OCI-LY3 (cell line): ENCODE data around the gene MPG.

Experiments used
- H2AFZ ChIP-seq: fragments of 200-600, 300-600 bp; shearing (Covaris generic); 2 replicates; pipeline ENCODE4 v1.6.0; 2014; ENCODE audit warnings: antibody characterized with exemption, low read depth, low read length
- H3K27ac ChIP-seq: fragments of 200-600, 300-600 bp; sonication (generic); 2 replicates; pipeline ENCODE4 v1.5.1; 2014; ENCODE audit warnings: mild to moderate bottlenecking, low read length, moderate library complexity, mixed read lengths
- H3K27me3 ChIP-seq: fragments of 200-600, 300-600 bp; sonication (generic); 2 replicates; pipeline ENCODE4 v1.6.1; 2014; ENCODE audit warnings: low read depth, low read length, mixed read lengths
- H3K36me3 ChIP-seq: fragments of 200-600, 300-600 bp; sonication (generic); replicated peaks from 2 replicates; pipeline ENCODE3; 2014; ENCODE audit warnings: low read depth, low read length, mixed read lengths
- H3K4me1 ChIP-seq: fragments of 300-600, 200-600 bp; sonication (generic); 2 replicates; pipeline ENCODE4 v1.6.1; 2014; ENCODE audit warnings: low read length, mixed read lengths
- H3K4me2 ChIP-seq: fragments of 200-600, 300-600 bp; sonication (generic); 2 replicates; pipeline ENCODE4 v1.6.1; 2014; ENCODE audit warnings: low read length, mixed read lengths
- H3K4me3 ChIP-seq: fragments of 300-600, 200-600 bp; sonication (generic); 2 replicates; pipeline ENCODE4 v1.5.1; 2014; ENCODE audit warnings: antibody characterized with exemption, mild to moderate bottlenecking, low read length, moderate library complexity
- H3K79me2 ChIP-seq: fragments of 300-600, 200-600 bp; shearing (Covaris generic); 2 replicates; pipeline ENCODE4 v1.6.1; 2014; ENCODE audit warnings: mild to moderate bottlenecking, low read length, mixed read lengths
- H3K9ac ChIP-seq: fragments of 300-600, 200-600 bp; shearing (Covaris generic); 2 replicates; pipeline ENCODE4 v1.6.0; 2014; ENCODE audit warnings: mild to moderate bottlenecking, low read length, moderate library complexity
- H3K9me3 ChIP-seq: fragments of 200-600, 300-600 bp; shearing (Covaris generic); 2 replicates; pipeline ENCODE4 v1.6.1; 2014; ENCODE audit warnings: low read length, mixed read lengths; ENCODE audit not compliant: insufficient read depth
- H4K20me1 ChIP-seq: fragments of 200-600, 300-600 bp; sonication (generic); 2 replicates; pipeline ENCODE4 v1.6.1; 2016; ENCODE audit warnings: low read length, mixed read lengths; ENCODE audit not compliant: insufficient read depth
- CTCF ChIP-seq: fragments of 200-600, 300-600 bp; sonication (generic); IDR thresholded peaks from 2 replicates; pipeline ENCODE4 v1.5.1; 2014; ENCODE audit warnings: antibody characterized with exemption, low read length, low read depth
- EZH2phosphoT487 ChIP-seq: fragments of 200-600 bp; shearing (Covaris generic); IDR thresholded peaks from 2 replicates; pipeline ENCODE4 v1.6.1; 2018; ENCODE audit warnings: antibody characterized with exemption, mixed run types, low read depth

MPG gene

GRCh38 chr16:50769-51591 is 27.0 kb upstream of the MPG start:
- Histone ChIP-seq H3K36me3 (peaks cover 42% of the 10 kb centered on the region), H3K27ac (no peak overlapping the region), H3K27me3 (no peaks in the 10 kb centered on the region), H4K20me1 (peaks cover 8% of the 10 kb centered on the region; the same call in 1 of the 2 replicates), H3K4me3 (no peak overlapping the region), H3K79me2 (peaks cover 74% of the 10 kb centered on the region), H2AFZ (no peak overlapping the region), H3K4me1 (peaks cover 10% of the 10 kb centered on the region), H3K9me3 (no peaks in the 10 kb centered on the region), H3K4me2 (no peak overlapping the region), H3K9ac (no peak overlapping the region)
- TF ChIP-seq EZH2phosphoT487 (no peak), CTCF (no peak)

GRCh38 chr16:53346-54236 is 24.4 kb upstream of the MPG start, which contains the start of the genes POLR3K and SNRNP25:
POLR3K (minus strand) TSS chr16:53608; CDS start chr16:53586, 22 bp downstream.
SNRNP25 (plus strand) TSS chr16:53828; CDS start chr16:54017, 189 bp downstream.
- peak within 1 kb of the TSS; percentile 93 for H3K9ac ChIP-seq
- peaks cover 60% of the 10 kb centered on the region for H3K79me2 ChIP-seq
- H3K27me3 ChIP-seq: no peaks in the 10 kb centered on the region
- H3K9me3 ChIP-seq: no peaks in the 10 kb centered on the region
- H3K4me3 ChIP-seq: peak within 1 kb of the TSS; percentile 84
- peak within 1 kb of the TSS; percentile 67 for H3K27ac ChIP-seq
- peak within 1 kb of the TSS; percentile 80 for H3K4me2 ChIP-seq
- H3K4me1 ChIP-seq: peaks cover 20% of the 10 kb centered on the region
- TF ChIP-seq CTCF (no peak), EZH2phosphoT487 (no peak)
- peak within 1 kb of the TSS; percentile 43; the same call in 1 of the 2 replicates for H2AFZ ChIP-seq
- H3K36me3 ChIP-seq: peaks cover 49% of the 10 kb centered on the region
- 0 out of 2 replicates have a peak, but pooled peaks cover 5% of the 10 kb centered on the region for H4K20me1 ChIP-seq

GRCh38 chr16:54237-54581 is 23.8 kb upstream of the MPG start:
- Histone ChIP-seq H4K20me1 (0 out of 2 replicates have a peak, but pooled peaks cover 5% of the 10 kb centered on the region), H3K4me2 (peak overlapping the region; percentile 80), H3K9me3 (no peaks in the 10 kb centered on the region), H3K9ac (peak overlapping the region; percentile 93), H3K4me1 (peaks cover 20% of the 10 kb centered on the region), H3K4me3 (peak overlapping the region; percentile 84), H3K79me2 (peaks cover 54% of the 10 kb centered on the region), H2AFZ (peak overlapping the region; percentile 43; the same call in 1 of the 2 replicates), H3K27me3 (no peaks in the 10 kb centered on the region), H3K36me3 (peaks cover 51% of the 10 kb centered on the region), H3K27ac (peak overlapping the region; percentile 67)
- TF ChIP-seq CTCF (no peak), EZH2phosphoT487 (no peak)
